Fibroblast of lung (primary cell): ENCODE data around the gene NOC4L. TPM values are rescaled to one million over a fixed set of nuclear protein-coding genes. Genes with fewer than 3 reads are reported as not detected.

Source experiments
- DNase-seq, 2 donors: peaks; one replicate each; pipeline versions ENCODE4 v3.0.0 to v3.0.0-alpha.2; 2010; ENCODE audit warnings: low read depth in 2 of 2
- H2AFZ ChIP-seq: 2 replicates; pipeline ENCODE4 v1.5.1; 2012; ENCODE audit warnings: low read length, control low read depth, inconsistent platforms
- H3K27ac ChIP-seq: 2 replicates; pipeline ENCODE4 v1.5.1; 2011; ENCODE audit warnings: low read length, control low read depth; ENCODE audit not compliant: insufficient read depth
- H3K27me3 ChIP-seq: 2 replicates; pipeline ENCODE4 v1.5.1; 2011; ENCODE audit warnings: mild to moderate bottlenecking, low read length; ENCODE audit not compliant: control insufficient read depth, insufficient read depth
- H3K36me3 ChIP-seq: 2 replicates; pipeline ENCODE4 v1.5.1; 2011; ENCODE audit warnings: low read length; ENCODE audit not compliant: control insufficient read depth, insufficient read depth
- H3K4me1 ChIP-seq: 2 replicates; pipeline ENCODE4 v1.5.1; 2011; ENCODE audit warnings: low read length; ENCODE audit not compliant: control insufficient read depth, insufficient read depth; ENCODE audit errors: extremely low read depth
- H3K4me2 ChIP-seq: 2 replicates; pipeline ENCODE4 v1.5.1; 2011; ENCODE audit warnings: low read length, control low read depth; ENCODE audit not compliant: insufficient read depth; ENCODE audit errors: extremely low read depth
- H3K4me3 ChIP-seq, 4 experiments: fragments of 200-600 bp in 1 of 4; sonication (generic) in 1 of 4; replicated peaks in 1 of 4; 2 replicates each; pipeline ENCODE4 v1.5.1; 2011 to 2016; ENCODE audit warnings: low read length in 4 of 4, low read depth in 3 of 4, mild to moderate bottlenecking in 3 of 4, control low read depth in 2 of 4, inconsistent platforms in 1 of 4, mixed read lengths in 1 of 4; ENCODE audit not compliant: insufficient read depth in 1 of 4; ENCODE audit errors: control extremely low read depth in 1 of 4
- H3K79me2 ChIP-seq: 2 replicates; pipeline ENCODE4 v1.5.1; 2012; ENCODE audit warnings: mild to moderate bottlenecking, low read length, inconsistent platforms; ENCODE audit not compliant: control insufficient read depth, insufficient read depth
- H3K9ac ChIP-seq: 2 replicates; pipeline ENCODE4 v1.5.1; 2011; ENCODE audit warnings: mild to moderate bottlenecking, low read length, control low read depth; ENCODE audit not compliant: insufficient read depth
- H3K9me3 ChIP-seq: 2 replicates; pipeline ENCODE4 v1.5.1; 2012; ENCODE audit warnings: low read depth, low read length; ENCODE audit not compliant: control insufficient read depth, insufficient read depth
- H4K20me1 ChIP-seq: 2 replicates; pipeline ENCODE4 v1.5.1; 2011; ENCODE audit warnings: low read length; ENCODE audit not compliant: control insufficient read depth, insufficient read depth; ENCODE audit errors: extremely low read depth
- EZH2 ChIP-seq: IDR thresholded peaks from 2 replicates; pipeline ENCODE4 v1.5.1; 2012; ENCODE audit warnings: low read length, control low read depth, mild to moderate bottlenecking; ENCODE audit errors: missing control alignments
- polyA plus RNA-seq, 2 donors: library from polyadenylated mRNA; depleted of rRNA in 1 of 2; stranded (reverse) in 1 of 2; unstranded in 1 of 2; fragments of >200 nt; gene quantifications; 2 replicates each; pipeline ENCODE4 v1.2.1, GENCODE V29; 2011 to 2012; ENCODE audit warnings: missing spikeins in 1 of 2
- total RNA-seq: library from RNA; depleted of rRNA; stranded (reverse); fragments of >200 nt; gene quantifications from 2 replicates; pipeline ENCODE4 v1.2.1, GENCODE V29; 2014
- TF ChIP-seq, protein P1 (sequence below), 2 donors: IDR thresholded peaks in 1 of 2; conservative IDR thresholded peaks in 1 of 2; 1 replicate in 1 of 2; 2 replicates in 1 of 2; pipeline ENCODE4 v1.5.1; 2011 to 2012; ENCODE audit warnings: low read length in 2 of 2, control low read depth in 1 of 2, inconsistent platforms in 1 of 2, low read depth in 1 of 2, mild to moderate bottlenecking in 1 of 2

NOC4L gene
- total and polyA plus RNA-seq, 2 donors (not counting 1 experiment from before 2014, with no cell fraction given), result 3.0 to 6.8 TPM

DNA sequence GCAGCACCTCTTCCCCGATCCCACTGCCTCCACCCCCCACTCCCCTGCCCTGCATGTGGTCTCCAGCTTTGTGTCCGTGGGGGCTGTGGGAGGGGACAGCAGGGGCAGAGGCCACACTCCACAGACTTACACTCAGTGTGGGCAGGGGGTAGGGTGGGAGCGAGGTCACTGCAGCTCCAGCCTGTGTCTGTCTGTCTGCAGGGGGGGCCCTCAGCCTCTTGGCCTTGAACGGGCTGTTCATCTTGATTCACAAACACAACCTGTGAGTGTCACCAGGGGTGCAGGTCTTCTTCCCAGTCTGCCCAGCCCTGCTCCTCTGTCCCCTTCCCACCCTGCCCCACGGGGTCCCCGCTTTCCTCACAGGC is 6.5 kb downstream of the NOC4L start:
- TF ChIP-seq, protein P1, sequence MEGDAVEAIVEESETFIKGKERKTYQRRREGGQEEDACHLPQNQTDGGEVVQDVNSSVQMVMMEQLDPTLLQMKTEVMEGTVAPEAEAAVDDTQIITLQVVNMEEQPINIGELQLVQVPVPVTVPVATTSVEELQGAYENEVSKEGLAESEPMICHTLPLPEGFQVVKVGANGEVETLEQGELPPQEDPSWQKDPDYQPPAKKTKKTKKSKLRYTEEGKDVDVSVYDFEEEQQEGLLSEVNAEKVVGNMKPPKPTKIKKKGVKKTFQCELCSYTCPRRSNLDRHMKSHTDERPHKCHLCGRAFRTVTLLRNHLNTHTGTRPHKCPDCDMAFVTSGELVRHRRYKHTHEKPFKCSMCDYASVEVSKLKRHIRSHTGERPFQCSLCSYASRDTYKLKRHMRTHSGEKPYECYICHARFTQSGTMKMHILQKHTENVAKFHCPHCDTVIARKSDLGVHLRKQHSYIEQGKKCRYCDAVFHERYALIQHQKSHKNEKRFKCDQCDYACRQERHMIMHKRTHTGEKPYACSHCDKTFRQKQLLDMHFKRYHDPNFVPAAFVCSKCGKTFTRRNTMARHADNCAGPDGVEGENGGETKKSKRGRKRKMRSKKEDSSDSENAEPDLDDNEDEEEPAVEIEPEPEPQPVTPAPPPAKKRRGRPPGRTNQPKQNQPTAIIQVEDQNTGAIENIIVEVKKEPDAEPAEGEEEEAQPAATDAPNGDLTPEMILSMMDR (conservative IDR thresholded peaks at IDR 0.05 in 1 of 2, IDR thresholded peaks at IDR 0.05 in 1 of 2; ENCODE audit: low read depth in 1 of 2, low read length in 2 of 2), result no peak
- no peak for TF ChIP-seq EZH2
- Histone ChIP-seq H3K4me1 (no peaks in the 10 kb centered on the region), H3K79me2 (peaks cover 1% of the 10 kb centered on the region), H3K36me3 (peaks cover 6% of the 10 kb centered on the region), H3K4me2 (no peak overlapping the region), H3K9me3 (no peaks in the 10 kb centered on the region), H2AFZ (no peak overlapping the region), H3K27me3 (no peaks in the 10 kb centered on the region), H4K20me1 (no peaks in the 10 kb centered on the region), H3K27ac (no peak overlapping the region), H3K9ac (no peak overlapping the region), H3K4me3 (no peak overlapping the region)
- DNase-seq, result no peak

DNA sequence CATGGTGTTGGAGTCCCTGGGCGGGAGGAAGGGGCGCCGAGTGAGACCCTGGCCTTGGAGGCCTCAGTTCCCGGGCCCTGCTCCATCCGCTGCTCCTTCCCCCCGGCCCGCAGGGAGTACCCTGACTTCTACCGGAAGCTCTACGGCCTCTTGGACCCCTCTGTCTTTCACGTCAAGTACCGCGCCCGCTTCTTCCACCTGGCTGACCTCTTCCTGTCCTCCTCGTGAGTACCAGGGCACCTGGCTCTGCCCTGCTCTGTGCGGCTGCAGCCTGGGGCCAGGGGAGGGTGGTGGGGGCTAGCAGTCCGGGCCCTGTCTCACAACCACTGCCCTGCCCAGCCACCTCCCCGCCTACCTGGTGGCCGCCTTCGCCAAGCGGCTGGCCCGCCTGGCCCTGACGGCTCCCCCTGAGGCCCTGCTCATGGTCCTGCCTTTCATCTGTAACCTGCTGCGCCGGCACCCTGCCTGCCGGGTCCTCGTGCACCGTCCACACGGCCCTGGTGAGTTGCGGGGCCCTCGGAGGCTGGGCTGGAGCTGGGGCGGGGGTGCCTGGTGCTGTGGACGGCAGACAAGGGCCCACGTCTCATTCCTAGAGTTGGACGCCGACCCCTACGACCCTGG is 7.0 kb downstream of the NOC4L start:
- Histone ChIP-seq H3K27me3 (no peaks in the 10 kb centered on the region), H4K20me1 (no peaks in the 10 kb centered on the region), H3K9ac (no peak overlapping the region), H3K36me3 (peaks cover 6% of the 10 kb centered on the region), H3K4me1 (no peaks in the 10 kb centered on the region), H3K79me2 (no peaks in the 10 kb centered on the region), H3K9me3 (peaks cover 3% of the 10 kb centered on the region), H2AFZ (no peak overlapping the region), H3K4me3 (no peak overlapping the region), H3K4me2 (no peak overlapping the region), H3K27ac (no peak overlapping the region)
- no peak for DNase-seq
- TF ChIP-seq EZH2, result no peak
- TF ChIP-seq, protein P1 (conservative IDR thresholded peaks at IDR 0.05 in 1 of 2, IDR thresholded peaks at IDR 0.05 in 1 of 2; ENCODE audit: low read depth in 1 of 2, low read length in 2 of 2), result no peak

DNA sequence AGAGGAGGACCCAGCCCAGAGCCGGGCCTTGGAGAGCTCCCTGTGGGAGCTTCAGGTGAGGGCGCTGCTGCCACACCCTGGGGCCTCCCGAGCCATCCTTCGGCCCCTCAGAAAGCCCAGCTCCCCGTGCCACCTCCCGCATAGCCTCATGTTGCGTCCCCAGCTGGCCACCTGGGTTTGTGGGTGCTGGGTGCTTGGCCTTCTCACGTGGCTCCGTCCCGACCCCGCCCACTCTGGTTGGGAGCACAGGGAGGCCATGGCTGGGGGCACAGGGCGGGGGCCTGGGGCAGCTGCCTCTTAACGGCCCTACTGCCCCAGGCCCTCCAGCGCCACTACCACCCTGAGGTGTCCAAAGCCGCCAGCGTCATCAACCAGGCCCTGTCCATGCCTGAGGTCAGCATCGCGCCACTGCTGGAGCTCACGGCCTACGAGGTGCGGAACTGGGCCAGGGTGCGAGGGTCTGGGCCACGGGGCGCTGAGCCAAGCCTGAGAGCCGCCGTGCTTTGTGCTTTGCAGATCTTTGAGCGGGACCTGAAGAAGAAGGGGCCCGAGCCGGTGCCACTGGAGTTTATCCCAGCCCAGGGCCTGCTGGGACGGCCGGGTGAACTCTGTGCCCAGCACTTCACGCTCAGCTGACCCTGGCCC is 7.6 kb downstream of the NOC4L start:
- TF ChIP-seq, protein P1 (conservative IDR thresholded peaks at IDR 0.05 in 1 of 2, IDR thresholded peaks at IDR 0.05 in 1 of 2; ENCODE audit: low read depth in 1 of 2, low read length in 2 of 2), result no peak
- no peak for TF ChIP-seq EZH2
- Histone ChIP-seq H3K4me3 (no peak overlapping the region), H3K4me2 (no peak overlapping the region), H3K36me3 (peaks cover 10% of the 10 kb centered on the region), H3K79me2 (no peaks in the 10 kb centered on the region), H2AFZ (no peak overlapping the region), H3K27me3 (no peaks in the 10 kb centered on the region), H3K4me1 (no peaks in the 10 kb centered on the region), H3K9ac (no peak overlapping the region), H3K9me3 (peaks cover 9% of the 10 kb centered on the region), H3K27ac (no peak overlapping the region), H4K20me1 (no peaks in the 10 kb centered on the region)
- no peak for DNase-seq
